ENCODE data around the gene RACGAP1.

Gene RACGAP1

DNA sequence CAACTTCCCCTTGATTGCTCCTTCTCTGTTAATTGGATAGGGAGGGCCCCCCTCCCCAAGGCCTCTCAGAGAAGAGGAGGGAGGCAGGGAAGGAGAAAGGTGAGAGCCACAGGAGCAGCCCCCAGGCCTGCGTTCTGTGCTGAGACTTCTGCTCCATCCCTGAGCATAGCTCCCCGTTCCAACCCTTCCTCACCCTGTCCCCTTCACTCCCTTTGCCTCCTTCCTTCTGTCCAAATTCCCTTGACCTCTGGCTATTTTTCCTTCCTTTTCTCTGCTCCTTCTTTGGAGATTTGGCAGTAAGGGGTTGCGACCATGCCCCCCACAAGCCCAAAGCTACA, 31.3 kb upstream of the RACGAP1 start:
- no peak for DNase-seq (ENCODE audit: low read depth in 3 of 3)

DNA sequence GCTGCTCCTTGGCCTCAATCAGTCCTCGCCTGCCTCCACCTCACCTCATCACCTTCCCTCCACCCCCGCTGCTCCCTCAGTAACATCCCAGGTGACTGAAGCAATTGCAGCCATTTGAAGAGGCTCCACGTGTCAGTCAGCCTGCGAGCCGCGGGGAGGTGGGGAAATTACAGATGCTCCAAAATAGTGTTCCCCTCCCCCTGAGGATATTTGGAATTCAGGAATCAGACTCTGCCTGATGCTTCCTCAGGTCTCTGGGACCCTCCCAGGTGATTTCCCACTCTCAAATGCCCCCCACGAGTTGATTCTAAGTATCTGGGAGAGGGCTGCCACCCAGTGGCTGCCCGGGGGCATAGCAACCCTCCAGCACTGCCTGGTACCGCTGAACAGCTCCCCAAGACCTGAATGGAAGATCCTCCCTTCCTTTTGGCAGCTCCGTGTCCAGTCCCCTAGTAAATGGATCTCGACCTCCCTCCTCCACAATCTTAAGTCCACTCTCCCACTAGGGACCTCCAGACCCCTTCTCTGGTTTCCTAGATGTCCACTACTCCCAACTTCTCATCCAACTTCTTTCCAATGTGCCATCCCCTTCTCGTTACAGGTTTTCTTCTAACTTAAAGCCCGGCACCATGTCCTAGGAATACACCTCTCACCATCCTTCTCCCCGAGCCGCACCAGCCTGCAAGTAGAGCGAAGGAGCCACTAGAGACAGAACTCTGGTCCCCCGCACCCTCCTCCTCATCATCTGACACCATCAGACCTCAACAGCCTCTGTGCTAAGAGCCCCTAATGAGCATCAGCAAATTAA, 30.7 kb upstream of the RACGAP1 start:
- DNase-seq (ENCODE audit: low read depth in 3 of 3) = peak in 2 of 3 donors; percentile 27 to 48

- no peak for DNase-seq (ENCODE audit: low read depth in 3 of 3)
These were observed 28.3 kb upstream of the RACGAP1 start for GRCh38 chr12:50053583-50053982.

GRCh38 chr12:50052964-50053363, 27.7 kb upstream of the RACGAP1 start:
- DNase-seq (ENCODE audit: low read depth in 3 of 3) = no peak

DNA sequence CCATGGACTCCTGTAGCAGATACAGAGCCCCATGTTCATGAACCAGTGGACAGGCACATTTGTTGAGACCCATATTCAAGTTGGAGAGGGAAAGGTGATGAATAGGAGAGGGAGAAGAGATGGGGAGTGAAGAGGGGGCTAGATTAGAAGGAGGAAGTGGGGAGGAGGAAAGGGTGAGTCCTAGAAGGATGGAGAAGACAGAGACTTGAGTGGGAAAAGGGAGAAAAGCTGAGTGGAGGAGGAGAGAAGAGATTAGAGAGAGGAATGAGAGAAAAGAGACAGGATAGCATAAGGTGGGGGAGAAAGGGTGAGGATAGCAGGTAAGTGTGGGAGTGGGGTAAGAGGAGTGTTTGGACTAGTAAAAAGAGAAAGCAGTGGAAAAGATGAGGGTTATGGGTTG, 27.2 kb upstream of the RACGAP1 start:
- no peak for DNase-seq (ENCODE audit: low read depth in 3 of 3)

DNA sequence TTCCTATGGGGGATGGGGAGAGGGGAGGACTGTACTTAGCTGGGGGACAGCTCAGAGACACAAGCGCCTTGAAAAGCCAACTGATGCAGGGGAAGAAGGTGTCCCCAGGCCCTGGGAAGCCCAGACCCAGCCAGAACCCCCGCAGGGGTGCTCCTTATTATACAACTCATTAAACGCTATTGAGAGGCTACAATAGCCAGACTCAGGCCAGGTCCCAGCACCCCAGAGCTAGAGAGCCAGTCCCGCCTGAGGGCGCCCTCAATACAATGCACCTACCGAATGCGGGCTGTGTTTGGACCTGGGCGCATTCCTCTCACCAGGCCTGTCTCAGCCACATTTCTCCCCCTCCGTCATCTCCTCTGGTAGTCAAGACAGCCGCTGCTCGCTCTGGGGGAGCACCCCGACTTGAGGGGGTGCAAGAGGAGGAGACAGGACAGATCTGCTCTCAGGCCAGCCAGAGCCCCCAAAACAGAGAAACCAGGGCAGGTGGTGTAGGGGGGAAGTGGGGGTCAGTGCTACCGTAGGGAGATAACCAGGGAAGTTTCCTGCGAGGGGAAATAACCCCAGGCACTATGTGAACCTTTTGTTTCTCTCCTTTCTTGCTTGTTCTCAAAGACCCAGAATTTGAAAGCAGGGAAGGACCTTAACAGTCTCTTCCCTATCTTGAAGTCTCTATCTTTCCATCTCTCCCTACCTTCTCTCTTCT, 26.0 kb upstream of the RACGAP1 start:
- no peak for DNase-seq (ENCODE audit: low read depth in 3 of 3)

DNA sequence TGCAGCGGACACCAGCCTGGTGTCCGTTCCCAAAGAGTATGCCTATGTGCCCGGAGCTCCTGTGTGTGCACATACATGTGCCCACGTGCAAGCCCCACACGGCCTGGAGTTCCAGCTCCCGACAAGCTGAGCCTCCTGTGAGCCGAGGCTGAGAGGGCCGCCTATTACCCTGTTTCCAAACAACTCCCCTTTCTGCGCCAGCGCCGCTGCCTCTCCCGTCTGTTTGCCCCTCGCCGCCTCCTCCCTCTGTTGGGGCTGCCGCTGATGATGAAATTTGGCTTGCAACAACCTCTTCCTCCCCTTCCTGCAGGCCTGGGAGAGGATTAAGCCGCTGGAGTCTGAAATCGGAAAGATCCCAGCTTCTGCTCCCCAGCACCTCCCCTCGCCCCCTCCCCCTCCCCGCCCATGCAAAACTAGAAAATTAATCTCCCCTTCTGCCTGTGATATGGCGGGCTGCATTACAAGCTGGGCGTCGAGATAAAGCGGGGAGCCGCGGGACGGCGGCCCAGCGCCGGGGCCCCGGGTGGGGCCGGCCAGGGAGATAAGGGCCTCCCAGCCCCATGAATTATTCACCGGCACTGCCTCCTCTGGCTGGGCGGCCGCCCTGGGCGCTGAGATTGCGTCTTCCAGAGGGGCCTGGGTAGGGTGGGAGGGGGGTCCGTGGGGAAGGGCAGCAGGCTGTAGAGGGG, 25.3 kb upstream of the RACGAP1 start:
- DNase-seq (ENCODE audit: low read depth in 3 of 3) = no peak

GRCh38 chr12:50050119-50050385, 24.8 kb upstream of the RACGAP1 start:
- DNase-seq (ENCODE audit: low read depth in 3 of 3) = no peak

GRCh38 chr12:50049254-50050118, 24.2 kb upstream of the RACGAP1 start:
- DNase-seq (ENCODE audit: low read depth in 3 of 3) = no peak

DNA sequence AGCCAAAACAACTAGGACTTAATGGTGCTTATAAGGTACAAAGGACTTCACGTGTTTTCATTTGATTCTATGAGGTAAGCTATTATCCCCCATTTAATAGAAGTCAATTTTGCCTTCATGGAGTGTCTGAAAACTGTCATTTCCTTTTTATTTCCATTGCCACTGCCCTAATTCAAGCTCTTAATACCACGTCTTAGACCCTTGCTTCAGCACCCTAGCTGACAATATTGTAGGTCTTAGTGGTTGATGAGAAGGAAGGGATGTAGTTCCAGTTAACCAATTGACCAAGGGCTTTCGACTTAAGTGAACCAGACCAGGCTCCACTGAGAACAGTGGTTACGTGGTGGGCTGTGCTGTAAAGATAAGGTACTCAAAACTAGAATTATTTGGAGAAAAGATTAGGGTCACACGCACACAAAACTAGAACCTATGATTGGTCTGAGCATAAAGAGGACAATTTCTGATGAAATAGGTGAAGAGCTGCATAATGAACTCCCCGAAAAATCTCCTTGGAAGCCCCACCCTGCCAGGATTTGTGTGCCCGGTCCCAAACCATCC, 22.5 kb upstream of the RACGAP1 start:
- DNase-seq (ENCODE audit: low read depth in 3 of 3) = no peak

DNA sequence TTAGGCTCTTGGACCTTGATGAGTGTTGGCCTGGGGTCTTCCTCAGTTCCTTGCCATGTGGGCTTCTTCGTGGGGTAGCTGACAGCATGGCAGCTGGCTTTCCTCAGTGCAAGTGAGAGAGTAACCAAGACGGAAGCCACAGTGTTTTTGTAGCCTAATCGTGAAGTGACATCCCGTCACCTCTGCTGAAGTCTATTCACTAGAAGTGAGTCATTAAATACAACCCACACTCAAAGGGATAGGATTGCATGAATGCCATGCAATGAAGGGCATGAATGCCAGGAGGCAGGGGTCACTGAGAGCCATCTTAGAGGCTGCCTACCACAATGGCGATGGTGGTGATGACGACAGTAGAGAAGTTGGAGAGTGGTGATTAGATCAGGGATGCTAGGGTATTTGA, 18.6 kb upstream of the RACGAP1 start:
- DNase-seq (ENCODE audit: low read depth in 3 of 3) = peak in 1 of 3 donors; percentile 16

- DNase-seq (ENCODE audit: low read depth in 3 of 3) = no peak
These were observed 18.0 kb upstream of the RACGAP1 start for GRCh38 chr12:50043308-50043707.

DNA sequence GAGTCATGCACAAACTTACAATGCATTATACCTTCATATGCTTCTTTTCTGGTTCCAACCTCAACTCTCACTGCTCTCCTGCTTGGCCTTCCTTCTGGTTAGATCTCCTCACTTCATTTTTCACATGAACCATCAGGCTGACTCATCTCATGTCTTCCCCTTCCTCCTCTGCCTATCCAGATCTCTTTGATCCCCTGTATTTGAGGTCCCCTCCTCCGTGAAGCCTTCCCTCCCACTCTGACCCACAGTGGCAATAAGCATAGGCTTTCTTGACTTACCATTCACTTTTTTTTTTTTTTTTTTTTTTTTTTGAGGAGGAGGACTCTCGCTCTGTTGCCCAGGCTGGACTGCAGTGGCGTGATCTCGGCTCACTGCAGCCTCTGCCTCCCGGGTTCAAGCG, 17.4 kb upstream of the RACGAP1 start:
- no peak for DNase-seq (ENCODE audit: low read depth in 3 of 3)

DNA sequence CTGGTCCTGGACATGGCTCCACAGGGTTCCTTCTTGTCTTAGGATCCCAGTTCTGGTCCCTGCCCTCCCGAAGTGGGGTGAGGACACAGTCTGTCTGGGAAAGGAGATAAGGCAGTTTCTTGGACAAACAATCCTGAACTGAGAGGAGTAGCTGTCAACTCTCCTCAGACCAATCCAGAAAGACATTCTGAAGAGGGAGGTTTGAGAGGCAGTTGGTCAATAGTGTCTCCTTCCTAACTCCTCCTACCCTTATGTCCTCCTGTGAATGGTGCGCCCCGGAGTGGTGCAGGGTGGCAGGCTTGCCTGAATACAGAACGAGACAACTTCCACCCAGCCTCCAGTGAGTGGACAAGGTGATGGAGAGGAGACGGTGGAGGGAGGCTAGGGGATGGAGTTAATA, 16.7 kb upstream of the RACGAP1 start:
- DNase-seq (ENCODE audit: low read depth in 3 of 3) = no peak

- no peak for DNase-seq (ENCODE audit: low read depth in 3 of 3)
These were observed 16.0 kb upstream of the RACGAP1 start for GRCh38 chr12:50041062-50041860.

DNA sequence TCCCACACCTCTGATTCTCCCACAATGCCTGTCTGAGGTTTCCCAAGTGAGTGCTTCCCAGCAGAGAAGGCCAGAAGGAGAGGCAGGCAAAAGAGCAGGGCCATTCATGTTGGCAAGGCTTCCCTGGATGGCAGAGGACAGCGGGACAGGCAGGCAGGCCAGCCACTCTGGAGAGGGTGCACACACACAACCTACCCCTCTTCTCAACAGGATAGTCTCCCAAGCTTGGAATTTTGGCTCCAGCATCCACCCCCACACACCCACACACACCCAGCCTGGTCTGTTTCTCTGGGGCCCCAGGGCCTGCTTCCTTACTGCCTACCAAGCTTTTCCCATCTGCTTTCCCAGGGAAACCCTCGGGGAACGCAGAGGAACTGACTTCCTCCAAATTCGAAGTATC, 15.4 kb upstream of the RACGAP1 start:
- DNase-seq (ENCODE audit: low read depth in 3 of 3) = no peak

- peak; percentile 76 to 90 (median 83) for DNase-seq (ENCODE audit: low read depth in 3 of 3)
These were observed 14.0 kb upstream of the RACGAP1 start for GRCh38 chr12:50039151-50039835.

- DNase-seq (ENCODE audit: low read depth in 3 of 3) = no peak
These were observed 13.0 kb upstream of the RACGAP1 start for GRCh38 chr12:50038336-50038735.

- no peak for DNase-seq (ENCODE audit: low read depth in 3 of 3)
These were observed 7.7 kb upstream of the RACGAP1 start for GRCh38 chr12:50032854-50033581.

DNA sequence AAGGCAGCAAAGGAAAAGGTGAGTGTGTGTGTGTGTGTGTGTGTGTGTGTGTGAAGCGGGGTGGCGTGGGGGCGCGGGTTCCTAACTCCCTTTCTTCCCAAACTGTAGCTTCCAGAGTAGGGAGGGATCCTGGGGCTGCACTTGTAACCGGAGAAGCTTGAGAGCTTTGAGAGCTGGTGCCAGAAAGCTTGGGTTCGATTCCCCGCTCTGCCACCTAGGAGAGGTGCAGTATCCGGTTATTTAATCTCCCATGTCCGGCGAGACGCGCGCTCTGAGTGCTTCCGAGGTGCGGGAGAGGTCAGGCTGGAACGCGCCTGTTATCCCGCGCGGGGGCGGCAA, 7.2 kb upstream of the RACGAP1 start:
- no peak for DNase-seq (ENCODE audit: low read depth in 3 of 3)

Measured in stimulated activated CD4-positive, alpha-beta T cell treated with anti-CD3 and anti-CD28 coated beads, TNF-alpha, amount 100 ng/mL, for 48 hours (primary cell).